ENCODE measurements around the gene EMC10.

The EMC10 gene

GRCh38 chr19:50501568-50502475, 25.5 kb downstream of the EMC10 start:
- Histone ChIP-seq H3K79me2 (ENCODE audit: insufficient read depth, low read depth) (no peaks in the 10 kb centered on the region), H3K4me1 (ENCODE audit: low read depth, poor library complexity, severe bottlenecking) (no peaks in the 10 kb centered on the region), H3K27me3 (ENCODE audit: insufficient read depth, low read depth) (no peaks in the 10 kb centered on the region), H2AFZ (ENCODE audit: low read depth) (no peak overlapping the region), H3K4me2 (no peak overlapping the region), H3K4me3 (IDR thresholded peaks at IDR 0.05; ENCODE audit: insufficient read depth, low read depth, low read length) (no peak overlapping the region), H3K36me3 (ENCODE audit: insufficient read depth) (no peaks in the 10 kb centered on the region), H3K9ac (no peak overlapping the region), H3K27ac (no peak overlapping the region), H4K20me1 (ENCODE audit: insufficient read depth) (no peaks in the 10 kb centered on the region)
- TF ChIP-seq CTCF (conservative IDR thresholded peaks at IDR 0.05; ENCODE audit: low read depth, low read length): no peak

GRCh38 chr19:50505856-50506611, 29.7 kb downstream of the EMC10 start:
- Histone ChIP-seq H3K4me1 (ENCODE audit: low read depth, poor library complexity, severe bottlenecking) (no peaks in the 10 kb centered on the region), H3K9ac (no peak overlapping the region), H3K4me2 (no peak overlapping the region), H3K79me2 (ENCODE audit: insufficient read depth, low read depth) (no peaks in the 10 kb centered on the region; the same call in 1 of the 2 replicates), H3K36me3 (ENCODE audit: insufficient read depth) (no peaks in the 10 kb centered on the region), H4K20me1 (ENCODE audit: insufficient read depth) (no peaks in the 10 kb centered on the region), H2AFZ (ENCODE audit: low read depth) (no peak overlapping the region), H3K27ac (no peak overlapping the region), H3K4me3 (IDR thresholded peaks at IDR 0.05; ENCODE audit: insufficient read depth, low read depth, low read length) (no peak overlapping the region), H3K27me3 (ENCODE audit: insufficient read depth, low read depth) (no peaks in the 10 kb centered on the region)
- no peak for TF ChIP-seq CTCF (conservative IDR thresholded peaks at IDR 0.05; ENCODE audit: low read depth, low read length)

- no peaks in the 10 kb centered on the region for H3K4me1 ChIP-seq (ENCODE audit: low read depth, poor library complexity, severe bottlenecking)
- TF ChIP-seq CTCF (conservative IDR thresholded peaks at IDR 0.05; ENCODE audit: low read depth, low read length): no peak
- no peaks in the 10 kb centered on the region for H3K36me3 ChIP-seq (ENCODE audit: insufficient read depth)
- H3K9ac ChIP-seq: no peak overlapping the region
- no peaks in the 10 kb centered on the region for H3K27me3 ChIP-seq (ENCODE audit: insufficient read depth, low read depth)
- no peaks in the 10 kb centered on the region; the same call in 1 of the 2 replicates for H3K79me2 ChIP-seq (ENCODE audit: insufficient read depth, low read depth)
- H4K20me1 ChIP-seq (ENCODE audit: insufficient read depth): no peaks in the 10 kb centered on the region
- H3K4me2 ChIP-seq: no peak overlapping the region
- no peak overlapping the region for H3K4me3 ChIP-seq (IDR thresholded peaks at IDR 0.05; ENCODE audit: insufficient read depth, low read depth, low read length)
- no peak overlapping the region for H2AFZ ChIP-seq (ENCODE audit: low read depth)
- H3K27ac ChIP-seq: no peak overlapping the region
Measured at GRCh38 chr19:50506700-50507099, 30.4 kb downstream of the EMC10 start.

- no peak overlapping the region for H3K9ac ChIP-seq
- H3K4me3 ChIP-seq (IDR thresholded peaks at IDR 0.05; ENCODE audit: insufficient read depth, low read depth, low read length): no peak overlapping the region
- no peaks in the 10 kb centered on the region for H4K20me1 ChIP-seq (ENCODE audit: insufficient read depth)
- H3K79me2 ChIP-seq (ENCODE audit: insufficient read depth, low read depth): no peaks in the 10 kb centered on the region; the same call in 1 of the 2 replicates
- H2AFZ ChIP-seq (ENCODE audit: low read depth): no peak overlapping the region
- no peaks in the 10 kb centered on the region for H3K27me3 ChIP-seq (ENCODE audit: insufficient read depth, low read depth)
- H3K4me1 ChIP-seq (ENCODE audit: low read depth, poor library complexity, severe bottlenecking): no peaks in the 10 kb centered on the region
- TF ChIP-seq CTCF (conservative IDR thresholded peaks at IDR 0.05; ENCODE audit: low read depth, low read length): no peak
- no peaks in the 10 kb centered on the region for H3K36me3 ChIP-seq (ENCODE audit: insufficient read depth)
- H3K27ac ChIP-seq: no peak overlapping the region
- no peak overlapping the region for H3K4me2 ChIP-seq
Measured at GRCh38 chr19:50507376-50507775, 31.1 kb downstream of the EMC10 start.

Data from KMS-11 (cell line).